Erythroblast (primary cell): Measurements from ENCODE around the gene AURKAIP1.
A peak's percentile ranks its signal among the peaks of the same experiment; 100 is the strongest.

Source experiments
- GATA1 ChIP-seq: IDR thresholded peaks from 2 replicates; pipeline ENCODE4 v1.6.1; 2011; ENCODE audit warnings: low read depth, mild to moderate bottlenecking, control low read depth, low read length, moderate library complexity
- POLR2A ChIP-seq: IDR thresholded peaks from 2 replicates; pipeline ENCODE4 v1.6.1; 2011; ENCODE audit warnings: mild to moderate bottlenecking, low read length

GRCh38 chr1:1406821-1407635 lies 32.0 kb upstream of the AURKAIP1 start, which contains the start of gene MRPL20:
- peak; percentile 92 for TF ChIP-seq POLR2A
- TF ChIP-seq GATA1: no peak
